ENCODE data around the gene UBE2H. TPM values are rescaled to one million over a fixed set of nuclear protein-coding genes. Genes with fewer than 3 reads are reported as not detected.
"Not testable (repeated sequence)": the region's sequence is repeated elsewhere in the genome, so short reads cannot be mapped to it uniquely, and the experiment has no call there.

UBE2H gene
- total RNA-seq, 1 experiment from 2014 or later: 98.3 TPM

GRCh38 chr7:129843978-129844840, 108.6 kb downstream of the UBE2H start:
- no peak for DNase-seq (ENCODE audit: low read depth)

GRCh38 chr7:129843365-129843898, 109.3 kb downstream of the UBE2H start:
- no peak for DNase-seq (ENCODE audit: low read depth)

DNA sequence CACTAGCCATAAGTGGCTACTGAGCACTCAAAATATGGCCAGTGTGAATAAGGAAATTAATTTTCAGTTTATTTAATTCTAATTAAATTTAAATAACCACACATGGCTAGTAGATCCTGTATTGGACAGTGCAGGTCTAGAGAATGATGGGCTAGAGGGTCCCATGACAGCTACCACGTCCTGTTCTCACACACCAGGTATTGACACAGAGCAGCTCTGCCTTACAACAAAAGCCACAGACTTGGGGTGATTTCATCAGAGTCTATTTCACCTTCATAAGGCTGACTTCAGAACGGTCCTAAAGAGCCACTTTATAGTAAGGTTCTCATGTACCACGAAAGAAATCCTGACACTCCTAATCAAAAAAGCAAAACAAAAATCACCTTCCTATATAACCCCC, 111.3 kb downstream of the UBE2H start:
- DNase-seq (ENCODE audit: low read depth): no peak

DNA sequence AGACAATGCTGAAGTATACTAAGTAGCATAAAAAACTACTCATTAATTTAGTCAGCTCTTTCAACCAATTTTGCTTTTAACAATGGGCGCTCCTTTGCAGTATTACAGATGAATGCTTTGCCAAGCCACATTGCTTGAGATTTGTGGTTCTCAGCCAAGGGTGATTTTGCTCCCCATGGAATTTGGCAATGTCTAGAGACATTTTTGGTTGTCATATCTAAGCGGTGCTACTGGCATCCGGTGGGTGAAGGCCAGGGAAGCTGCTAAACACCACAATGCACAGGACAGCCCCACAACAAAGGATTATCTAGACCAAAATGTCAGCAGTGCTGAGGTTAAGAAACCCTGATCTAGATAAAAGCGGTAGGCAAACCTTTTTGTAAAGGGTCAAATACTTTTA, 112.0 kb downstream of the UBE2H start:
- DNase-seq (ENCODE audit: low read depth): peak; percentile 92

- DNase-seq (ENCODE audit: low read depth): no peak
Observed at GRCh38 chr7:129836983-129837382, 115.8 kb downstream of the UBE2H start.

GRCh38 chr7:129835569-129835968, 117.2 kb downstream of the UBE2H start:
- no peak for DNase-seq (ENCODE audit: low read depth)

DNA sequence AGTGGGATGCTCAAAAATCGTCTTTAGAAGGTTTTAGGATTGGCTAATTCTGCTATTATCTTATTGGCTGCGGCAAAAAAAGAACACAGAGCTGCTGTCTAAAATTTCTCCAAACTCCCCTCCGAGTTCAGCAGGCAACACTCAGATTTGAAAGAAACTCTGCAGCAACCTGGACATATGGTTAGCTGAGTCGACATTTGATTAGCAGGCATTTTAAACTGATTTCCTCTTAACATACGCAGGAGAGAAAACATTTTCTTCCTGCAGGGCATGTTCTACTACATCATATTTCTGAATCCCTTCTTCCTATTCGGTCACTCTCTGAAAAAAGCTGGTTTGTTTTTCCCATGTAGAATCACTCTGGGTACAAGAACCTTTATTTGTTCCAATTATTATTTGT, 119.4 kb downstream of the UBE2H start:
- DNase-seq (ENCODE audit: low read depth): not testable (repeated sequence)

- DNase-seq (ENCODE audit: low read depth): peak; percentile 54
Observed at GRCh38 chr7:129832701-129833227, 120.0 kb downstream of the UBE2H start.

GRCh38 chr7:129832282-129832681, 120.5 kb downstream of the UBE2H start:
- no peak for DNase-seq (ENCODE audit: low read depth)

GRCh38 chr7:129831424-129832058, 121.2 kb downstream of the UBE2H start:
- DNase-seq (ENCODE audit: low read depth): peak; percentile 99

GRCh38 chr7:129830949-129831348, 121.8 kb downstream of the UBE2H start:
- no peak for DNase-seq (ENCODE audit: low read depth)

GRCh38 chr7:129829737-129830631, 122.8 kb downstream of the UBE2H start:
- DNase-seq (ENCODE audit: low read depth): peak; percentile 85

- no peak for DNase-seq (ENCODE audit: low read depth)
Observed at GRCh38 chr7:129828989-129829736, 123.6 kb downstream of the UBE2H start.

- DNase-seq (ENCODE audit: low read depth): no peak
Observed at GRCh38 chr7:129828078-129828762, 124.5 kb downstream of the UBE2H start.

DNA sequence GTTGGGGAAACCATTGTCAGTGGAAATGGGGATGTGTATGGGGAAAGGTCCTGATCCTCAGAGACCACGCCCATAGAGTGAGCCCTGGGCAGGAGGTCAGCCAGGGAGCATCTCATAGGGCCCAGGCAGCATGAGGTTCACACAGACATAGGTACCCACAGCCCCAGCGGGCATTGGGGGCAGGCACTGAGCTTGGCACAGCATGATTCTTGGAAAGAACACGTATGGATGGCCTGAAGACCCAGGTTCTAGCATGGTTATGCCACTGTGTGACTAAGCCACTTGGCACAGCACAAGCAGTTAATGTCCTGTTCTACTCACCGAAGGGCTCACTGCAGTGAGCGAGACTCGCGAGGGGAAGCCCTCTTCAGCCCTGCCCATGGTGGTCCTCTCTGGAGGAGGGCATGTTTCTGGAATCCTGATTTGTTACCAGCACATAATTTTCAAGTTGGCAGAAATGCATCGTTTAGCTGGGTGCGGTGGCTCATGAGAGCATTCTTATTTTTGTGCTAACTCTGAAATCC, 125.2 kb downstream of the UBE2H start:
- no peak for DNase-seq (ENCODE audit: low read depth)

- not testable (repeated sequence) for DNase-seq (ENCODE audit: low read depth)
Observed at GRCh38 chr7:129826895-129827294, 125.9 kb downstream of the UBE2H start.

GRCh38 chr7:129825209-129825970, 127.4 kb downstream of the UBE2H start:
- DNase-seq (ENCODE audit: low read depth): peak; percentile 78

GRCh38 chr7:129824291-129825208, 128.2 kb downstream of the UBE2H start:
- DNase-seq (ENCODE audit: low read depth): peak; percentile 79
